ENCODE results near the gene PPM1H. TPM values are rescaled to one million over a fixed set of nuclear protein-coding genes. Genes with fewer than 3 reads are reported as not detected.

Gene PPM1H
- total RNA-seq, 4 donors from 2014 or later = 1.4 to 4.9 (median 2.4) TPM

GRCh38 chr12:62714774-62715721 lies 219.9 kb downstream of the PPM1H start:
- TF ChIP-seq, protein P1, sequence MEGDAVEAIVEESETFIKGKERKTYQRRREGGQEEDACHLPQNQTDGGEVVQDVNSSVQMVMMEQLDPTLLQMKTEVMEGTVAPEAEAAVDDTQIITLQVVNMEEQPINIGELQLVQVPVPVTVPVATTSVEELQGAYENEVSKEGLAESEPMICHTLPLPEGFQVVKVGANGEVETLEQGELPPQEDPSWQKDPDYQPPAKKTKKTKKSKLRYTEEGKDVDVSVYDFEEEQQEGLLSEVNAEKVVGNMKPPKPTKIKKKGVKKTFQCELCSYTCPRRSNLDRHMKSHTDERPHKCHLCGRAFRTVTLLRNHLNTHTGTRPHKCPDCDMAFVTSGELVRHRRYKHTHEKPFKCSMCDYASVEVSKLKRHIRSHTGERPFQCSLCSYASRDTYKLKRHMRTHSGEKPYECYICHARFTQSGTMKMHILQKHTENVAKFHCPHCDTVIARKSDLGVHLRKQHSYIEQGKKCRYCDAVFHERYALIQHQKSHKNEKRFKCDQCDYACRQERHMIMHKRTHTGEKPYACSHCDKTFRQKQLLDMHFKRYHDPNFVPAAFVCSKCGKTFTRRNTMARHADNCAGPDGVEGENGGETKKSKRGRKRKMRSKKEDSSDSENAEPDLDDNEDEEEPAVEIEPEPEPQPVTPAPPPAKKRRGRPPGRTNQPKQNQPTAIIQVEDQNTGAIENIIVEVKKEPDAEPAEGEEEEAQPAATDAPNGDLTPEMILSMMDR (IDR thresholded peaks at IDR 0.05) = no peak
- no peak for DNase-seq (ENCODE audit: low spot score)
- ATAC-seq (ENCODE audit: low FRiP score) = no peak

DNA sequence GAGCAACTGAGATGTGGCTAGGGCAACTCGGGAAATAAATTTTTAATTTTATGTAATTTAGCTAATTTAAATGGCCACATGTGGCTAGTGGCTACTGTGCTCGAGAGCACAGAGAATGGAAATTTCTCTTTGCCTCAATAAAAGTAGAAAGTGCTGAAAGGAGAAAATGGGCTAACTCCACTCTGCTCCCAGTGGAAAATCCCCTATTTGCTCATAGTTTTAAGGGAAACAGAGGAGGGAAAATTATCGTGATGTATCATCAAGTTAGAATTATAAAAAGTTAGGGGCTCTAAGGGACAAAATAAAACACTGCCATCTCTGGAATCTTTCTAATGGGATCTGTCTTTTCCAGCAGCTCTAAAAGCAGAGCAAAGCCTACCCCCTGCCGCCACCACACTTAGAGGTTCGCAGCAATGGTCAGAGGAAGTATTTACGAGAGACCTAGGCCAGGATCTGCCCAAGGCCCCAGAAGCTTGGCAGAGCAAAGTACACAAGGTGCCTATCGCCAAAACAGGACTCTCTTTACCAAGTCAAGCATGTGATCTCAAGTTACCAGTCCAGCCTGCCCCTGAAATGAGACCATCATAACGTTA lies 220.7 kb downstream of the PPM1H start:
- DNase-seq (ENCODE audit: low spot score) (no peak), ATAC-seq (ENCODE audit: low FRiP score) (no peak)
- TF ChIP-seq, protein P1 (IDR thresholded peaks at IDR 0.05) = no peak

DNA sequence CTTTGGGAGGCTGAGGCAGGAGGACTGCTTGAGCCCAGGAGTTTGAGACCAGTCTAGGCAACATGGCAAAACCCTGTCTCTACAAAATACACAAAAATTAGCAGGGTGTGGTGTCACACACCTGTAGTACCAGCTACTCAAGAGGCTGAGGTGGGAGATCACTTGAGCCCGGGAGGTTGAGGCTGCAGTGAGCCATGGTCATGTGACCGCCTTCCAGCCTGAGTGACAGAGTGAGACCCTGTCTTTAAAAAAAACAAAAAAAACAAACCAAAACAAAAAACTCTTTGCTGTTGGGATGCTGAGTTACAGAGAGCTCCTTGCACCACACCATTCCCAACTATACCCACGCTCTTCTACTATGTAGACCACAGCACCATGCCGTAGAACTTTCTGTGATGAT lies 221.2 kb downstream of the PPM1H start:
- ATAC-seq (ENCODE audit: low FRiP score) = no peak
- TF ChIP-seq, protein P1 (IDR thresholded peaks at IDR 0.05) = no peak
- DNase-seq (ENCODE audit: low spot score) = no peak

DNA sequence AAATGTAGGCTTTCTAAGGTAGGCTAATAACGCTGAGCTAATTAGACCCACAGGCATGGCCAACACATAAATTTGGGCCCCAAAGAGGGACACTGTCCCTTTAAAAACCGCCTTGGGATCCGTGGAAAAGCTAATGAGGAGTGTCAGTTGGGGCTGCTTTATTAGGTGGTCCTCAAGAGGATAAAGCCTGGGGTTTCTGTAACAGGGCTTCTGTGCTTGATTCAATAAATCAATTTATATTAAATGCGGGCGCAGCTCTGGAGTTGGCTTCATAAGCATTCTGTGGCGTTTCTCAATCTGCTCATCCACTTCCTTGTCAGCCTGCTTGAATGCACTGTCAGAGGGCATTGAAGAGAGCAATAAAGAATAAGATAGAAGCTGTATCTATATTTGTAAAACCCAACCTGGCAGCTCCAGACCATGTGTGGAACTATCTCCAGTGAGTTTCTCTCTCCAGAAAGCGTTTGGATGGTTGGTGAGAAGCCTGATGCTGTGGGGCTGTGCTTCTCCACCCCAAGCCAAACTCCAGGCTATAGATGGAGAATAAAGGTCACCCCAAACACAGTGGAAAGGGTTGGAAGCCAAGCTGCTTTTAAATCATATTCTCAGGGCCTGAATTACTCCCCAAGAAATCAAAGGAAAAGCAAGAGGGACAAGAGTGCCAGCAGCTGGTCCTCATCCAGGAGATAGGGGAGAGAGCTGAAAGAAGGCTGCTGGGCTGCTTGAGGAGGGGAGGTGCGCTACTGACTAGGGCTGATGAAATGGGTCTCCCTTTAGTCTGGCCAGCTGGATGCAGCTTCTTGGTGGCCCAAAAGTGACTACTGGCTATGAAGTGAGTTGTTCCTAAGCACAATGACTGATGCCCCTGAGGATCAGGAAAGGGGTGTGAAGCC lies 222.0 kb downstream of the PPM1H start:
- TF ChIP-seq, protein P1 (IDR thresholded peaks at IDR 0.05) = no peak
- ATAC-seq (ENCODE audit: low FRiP score) = no peak
- no peak for DNase-seq (ENCODE audit: low spot score)

- ATAC-seq (ENCODE audit: low FRiP score) = no peak
- DNase-seq (ENCODE audit: low spot score) = no peak
Observed at GRCh38 chr12:62711631-62712241, 223.2 kb downstream of the PPM1H start.

DNA sequence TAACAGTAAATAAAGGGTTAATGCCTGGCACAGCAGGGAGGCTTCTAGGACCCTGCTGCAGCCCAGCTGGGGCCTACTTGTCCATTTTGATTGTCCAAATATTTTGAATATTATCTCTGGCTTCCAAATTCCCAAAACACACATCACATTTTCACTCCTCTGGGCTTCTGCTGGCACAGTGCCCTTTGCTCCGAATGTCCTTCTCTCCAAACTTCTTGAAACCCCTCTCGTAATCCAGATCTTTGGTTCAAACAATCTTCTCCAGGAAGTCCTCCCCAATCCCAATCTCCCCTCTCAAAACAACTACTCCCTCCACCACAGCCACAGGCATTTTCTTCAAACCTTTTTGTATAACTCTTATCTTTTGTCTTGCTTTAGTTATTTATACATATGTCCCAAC lies 225.6 kb downstream of the PPM1H start:
- ATAC-seq (ENCODE audit: low FRiP score) (no peak), DNase-seq (ENCODE audit: low spot score) (no peak)
- TF ChIP-seq, protein P1 (IDR thresholded peaks at IDR 0.05) = no peak

More at GRCh38 chr12:62711631-62712241, 223.2 kb downstream of the PPM1H start:
- TF ChIP-seq, protein P1 (IDR thresholded peaks at IDR 0.05) = no peak

Data from omental fat pad (tissue), 4 donors.